IMR-90 (cell line): ENCODE results near the gene LSM14B. TPM values are rescaled to one million over a fixed set of nuclear protein-coding genes. Genes with fewer than 3 reads are reported as not detected.

ENCODE experiments used
- ATAC-seq: fragments of 200-7000 bp; cut with Tn5 transposase; 2 replicates; pipeline ENCODE4 v1.9.1; 2020; ENCODE audit warnings: low read depth, mild to moderate bottlenecking, moderate library complexity
- BruUV-seq: library from RNA; stranded (reverse); fragments of 400-500 nt; replicated peaks from 2 replicates; lab custom pipeline; 2021; lab: Mats Ljungman, UMichigan
- CTCF ChIA-PET: fragments of 300-600 bp; formaldehyde crosslinking; extraction: SDS; loops from one replicate; lab custom pipeline; 2021; ENCODE audit warnings: antibody characterized with exemption; lab: Yijun Ruan, JAX
- POLR2A ChIA-PET: fragments of 300-600 bp; sonication (Branson Sonifier 250); formaldehyde crosslinking; loops from one replicate; lab custom pipeline; 2022; ENCODE audit warnings: antibody characterized with exemption; ENCODE audit not compliant: unreplicated experiment; lab: Charles Lee
- DNase-seq: peaks from one replicate; pipeline ENCODE4 v3.0.0; 2013
- H2AFZ ChIP-seq: replicated peaks from 2 replicates; pipeline ENCODE3; 2013; ENCODE audit warnings: low read length, mild to moderate bottlenecking; ENCODE audit not compliant: poor library complexity
- H2AK5ac ChIP-seq: 2 replicates; pipeline ENCODE4 v1.6.1; 2013; ENCODE audit warnings: low read depth, low read length, inconsistent platforms
- H2AK9ac ChIP-seq: replicated peaks from 2 replicates; pipeline ENCODE3; 2013; ENCODE audit warnings: mild to moderate bottlenecking, low read depth, low read length, moderate library complexity; ENCODE audit not compliant: poor library complexity
- H2BK120ac ChIP-seq: 2 replicates; pipeline ENCODE4 v1.6.1; 2013; ENCODE audit warnings: low read depth, low read length, inconsistent platforms
- H2BK15ac ChIP-seq: 3 replicates; pipeline ENCODE4 v1.6.1; 2013; ENCODE audit warnings: low read depth, low read length, inconsistent platforms
- H2BK20ac ChIP-seq: 2 replicates; pipeline ENCODE4 v1.6.1; 2013; ENCODE audit warnings: low read depth, mild to moderate bottlenecking, inconsistent platforms, low read length, moderate library complexity
- H2BK5ac ChIP-seq: 2 replicates; pipeline ENCODE4 v1.6.1; 2013; ENCODE audit warnings: mild to moderate bottlenecking, low read depth, low read length, inconsistent platforms; ENCODE audit not compliant: poor library complexity, severe bottlenecking
- H3K14ac ChIP-seq: replicated peaks from 2 replicates; pipeline ENCODE4 v1.6.1; 2013; ENCODE audit warnings: low read depth, low read length, inconsistent platforms
- H3K18ac ChIP-seq: 2 replicates; pipeline ENCODE4 v1.6.1; 2013; ENCODE audit warnings: low read depth, low read length, control low read depth
- H3K23ac ChIP-seq: 2 replicates; pipeline ENCODE4 v1.6.1; 2013; ENCODE audit warnings: low read depth, low read length, inconsistent platforms
- H3K27ac ChIP-seq: 2 replicates; pipeline ENCODE4 v1.5.1; 2013; ENCODE audit warnings: mild to moderate bottlenecking, control low read depth, low read length; ENCODE audit not compliant: insufficient read depth
- H3K27me3 ChIP-seq: 2 replicates; pipeline ENCODE4 v1.6.1; 2013; ENCODE audit warnings: low read length; ENCODE audit not compliant: control insufficient read depth, insufficient read depth
- H3K36me3 ChIP-seq: 2 replicates; pipeline ENCODE4 v1.6.1; 2013; ENCODE audit warnings: low read length, mixed read lengths; ENCODE audit not compliant: control insufficient read depth, insufficient read depth
- H3K4ac ChIP-seq: 2 replicates; pipeline ENCODE4 v1.6.1; 2013; ENCODE audit warnings: low read depth, low read length, inconsistent platforms
- H3K4me1 ChIP-seq: 2 replicates; pipeline ENCODE4 v1.6.1; 2013; ENCODE audit warnings: low read length, mixed read lengths; ENCODE audit not compliant: control insufficient read depth, insufficient read depth
- H3K4me2 ChIP-seq: 2 replicates; pipeline ENCODE4 v1.6.1; 2013; ENCODE audit warnings: low read depth, mild to moderate bottlenecking, control low read depth, low read length, moderate library complexity
- H3K4me3 ChIP-seq: 2 replicates; pipeline ENCODE4 v1.5.1; 2013; ENCODE audit warnings: low read depth, mild to moderate bottlenecking, control low read depth, low read length, moderate library complexity; ENCODE audit not compliant: insufficient read depth
- H3K56ac ChIP-seq: 2 replicates; pipeline ENCODE4 v1.6.1; 2013; ENCODE audit warnings: low read length, inconsistent platforms; ENCODE audit not compliant: insufficient read depth; ENCODE audit errors: extremely low read depth
- H3K79me1 ChIP-seq, 2 experiments: 2 replicates each; pipeline ENCODE4 v1.6.1; 2013; ENCODE audit warnings: low read length in 2 of 2, inconsistent platforms in 1 of 2, low read depth in 1 of 2
- H3K9ac ChIP-seq: 2 replicates; pipeline ENCODE4 v1.6.1; 2013; ENCODE audit warnings: low read depth, low read length, control low read depth
- H3K9me1 ChIP-seq: 2 replicates; pipeline ENCODE4 v1.6.1; 2013; ENCODE audit warnings: low read length, inconsistent platforms; ENCODE audit not compliant: insufficient read depth
- H3K9me3 ChIP-seq: 2 replicates; pipeline ENCODE4 v1.6.1; 2013; ENCODE audit warnings: low read length; ENCODE audit not compliant: control insufficient read depth, insufficient read depth
- H4K20me1 ChIP-seq: 2 replicates; pipeline ENCODE4 v1.6.1; 2013; ENCODE audit warnings: low read length, inconsistent platforms; ENCODE audit not compliant: insufficient read depth
- H4K5ac ChIP-seq: 2 replicates; pipeline ENCODE4 v1.6.1; 2013; ENCODE audit warnings: mild to moderate bottlenecking, low read depth, low read length, control low read depth
- H4K8ac ChIP-seq, 2 experiments: 2 replicates each; pipeline ENCODE4 v1.6.1; 2013; ENCODE audit warnings: low read depth in 2 of 2, low read length in 2 of 2, control low read depth in 1 of 2, inconsistent platforms in 1 of 2
- H4K91ac ChIP-seq: 2 replicates; pipeline ENCODE4 v1.6.1; 2013; ENCODE audit warnings: low read depth, low read length, inconsistent platforms; ENCODE audit not compliant: insufficient read depth
- NFE2L2 ChIP-seq: fragments of 150-350 bp; IDR thresholded peaks from 2 replicates; pipeline ENCODE4 v1.6.1; 2016; ENCODE audit warnings: low read depth, mild to moderate bottlenecking, low read length
- POLR2A ChIP-seq: IDR thresholded peaks from 2 replicates; pipeline ENCODE4 v1.6.1; 2012; ENCODE audit warnings: mild to moderate bottlenecking, low read depth, low read length
- RFX5 ChIP-seq: IDR thresholded peaks from 2 replicates; pipeline ENCODE4 v1.8.0; 2012; ENCODE audit warnings: low read depth, mild to moderate bottlenecking, low read length, moderate library complexity
- WGBS, 2 experiments: methylation state at CpG; one replicate each; pipeline versions ENCODE4 v1.1.5 to v1.1.7; 2013; ENCODE audit warnings: missing lambda C conversion rate in 2 of 2; ENCODE audit not compliant: insufficient read length in 1 of 2; ENCODE audit errors: extremely low coverage in 2 of 2; 5-methylcytosine and 5-hydroxymethylcytosine counted together
- dilution Hi-C: fragments of 300-500 bp; cut with HindIII; formaldehyde crosslinking; loops from one replicate; pipeline ENCODE4 v1.14.3; 2018; ENCODE audit warnings: low sequenced_read_pairs; ENCODE audit not compliant: unreplicated experiment
- in situ Hi-C: fragments of 300-500 bp; cut with MboI; formaldehyde crosslinking; loops from 3 replicates; pipeline ENCODE4 v1.14.3; 2019; ENCODE audit warnings: low sequenced_read_pairs, inconsistent platforms, mixed read lengths
- intact Hi-C: fragments of 100-400 bp; cut with micrococcal nuclease; formaldehyde crosslinking; loops from 2 replicates; pipeline ENCODE4 v1.10.0; 2022
- polyA plus RNA-seq, 3 experiments: library from polyadenylated mRNA; depleted of rRNA; stranded (reverse); fragments of >200 nt; gene quantifications; 2 replicates each; pipeline ENCODE4 v1.2.3, GENCODE V29; 2012; ENCODE audit warnings: low replicate concordance in 1 of 3
- total RNA-seq: library from RNA; depleted of rRNA; stranded (reverse); fragments of >200 nt; gene quantifications from 2 replicates; pipeline ENCODE4 v1.2.3, GENCODE V29; 2012

The LSM14B gene
- total and polyA plus RNA-seq, 2 of the 4 experiments (the other 2 are of a cell fraction), result 23.7 to 41.1 TPM

GRCh38 chr20:62177307-62177706, 55.0 kb downstream of the LSM14B start:
- no peaks in the 10 kb centered on the region for H3K9me3 ChIP-seq
- H3K9ac ChIP-seq, result no peak overlapping the region
- H3K4ac ChIP-seq, result no peak overlapping the region
- no peak overlapping the region for H3K23ac ChIP-seq
- POLR2A ChIA-PET, result no interaction called here
- no peak overlapping the region for H4K5ac ChIP-seq
- H3K79me1 ChIP-seq, result peaks cover 0 to 4% of the 10 kb centered on the region in 2 experiments; a peak in 1 of 4 replicates
- no peak overlapping the region for H3K4me2 ChIP-seq
- no peak for DNase-seq
- no peak overlapping the region for H3K18ac ChIP-seq
- H4K20me1 ChIP-seq, result no peaks in the 10 kb centered on the region
- H3K14ac ChIP-seq, result no peak overlapping the region
- H3K36me3 ChIP-seq, result peaks cover 29% of the 10 kb centered on the region
- in situ Hi-C loops (no loop called here), dilution Hi-C loops (no loop called here), intact Hi-C loops (no loop called here)
- H3K27ac ChIP-seq, result no peak overlapping the region
- ATAC-seq, result no peak
- no peaks in the 10 kb centered on the region for H3K27me3 ChIP-seq
- no peak overlapping the region for H3K4me3 ChIP-seq
- no peak overlapping the region for H2BK5ac ChIP-seq
- CTCF ChIA-PET, result no interaction called here
- TF ChIP-seq NFE2L2, result no peak
- no peak for TF ChIP-seq RFX5
- TF ChIP-seq POLR2A, result no peak
- 0 out of 2 replicates have a peak, but pooled peaks cover 2% of the 10 kb centered on the region for H3K9me1 ChIP-seq
- no peak overlapping the region for H2BK15ac ChIP-seq
- H2BK20ac ChIP-seq, result no peak overlapping the region
- no TSS peak for BruUV-seq
- H4K91ac ChIP-seq, result no peak overlapping the region
- no peak overlapping the region for H2AFZ ChIP-seq
- H2BK120ac ChIP-seq, result no peak overlapping the region
- no peaks in the 10 kb centered on the region for H3K4me1 ChIP-seq
- no peak overlapping the region for H2AK9ac ChIP-seq
- H4K8ac ChIP-seq, result no peak overlapping the region
- no peak overlapping the region for H2AK5ac ChIP-seq
- WGBS, 2 experiments, result 92% methylated on average over 8 of the region's 9 CpGs; no CpG with 5 or more reads in 1 of the 2 experiments
- H3K56ac ChIP-seq, result no peak overlapping the region
